ENCODE data around the gene KAT8.
A peak's percentile ranks its signal among the peaks of the same experiment; 100 is the strongest.

Gene KAT8

GRCh38 chr16:31085873-31086628 lies 31.4 kb upstream of the KAT8 start:
- Histone ChIP-seq H3K23ac (ENCODE audit: low read length) (no peak overlapping the region), H3K4ac (ENCODE audit: low read depth, low read length) (no peak overlapping the region), H3K79me2 (ENCODE audit: control insufficient read depth, insufficient read depth, low read length, poor library complexity) (no peaks in the 10 kb centered on the region), H4K91ac (ENCODE audit: low read depth, low read length) (no peak overlapping the region), H3K27me3 (ENCODE audit: insufficient read depth, low read length) (no peaks in the 10 kb centered on the region), H2AFZ (ENCODE audit: insufficient read depth, low read length, poor library complexity) (no peak overlapping the region), H3K36me3 (ENCODE audit: control insufficient read depth in 1 of 2, insufficient read depth in 2 of 2, low read length in 2 of 2) (peaks cover 41 to 65% of the 10 kb centered on the region in 2 experiments), H2BK120ac (ENCODE audit: insufficient read depth, low read length, poor library complexity) (no peak overlapping the region), H2BK12ac (ENCODE audit: low read length) (no peak overlapping the region), H3K27ac (ENCODE audit: low read depth, low read length) (no peak overlapping the region), H3K4me3 (ENCODE audit: low read depth, low read length) (no peak overlapping the region), H4K12ac (ENCODE audit: low read depth, low read length) (no peak overlapping the region), H3K79me1 (ENCODE audit: low read length) (no peaks in the 10 kb centered on the region), H3K18ac (ENCODE audit: low read length) (no peak overlapping the region), H3K4me1 (ENCODE audit: control insufficient read depth in 1 of 2, insufficient read depth in 2 of 2, low read length in 2 of 2) (no peaks in the 10 kb centered on the region), H3K9me3 (ENCODE audit: insufficient read depth, low read depth, low read length) (no peaks in the 10 kb centered on the region), H4K8ac (ENCODE audit: low read depth, low read length) (no peak overlapping the region), H3K9ac (ENCODE audit: low read length) (no peak overlapping the region), H3K14ac (ENCODE audit: low read length) (no peak overlapping the region), H2BK5ac (ENCODE audit: low read depth, low read length, poor library complexity) (no peak overlapping the region), H2AK5ac (ENCODE audit: low read length) (no peak overlapping the region), H3K4me2 (ENCODE audit: low read length) (no peak overlapping the region)
- no peak for DNase-seq
- WGBS (ENCODE audit: extremely low coverage, insufficient coverage, insufficient read length) = no CpG with 5 or more reads among the region's 18 CpGs

GRCh38 chr16:31086629-31086906 lies 30.9 kb upstream of the KAT8 start:
- WGBS (ENCODE audit: extremely low coverage, insufficient coverage, insufficient read length) = no CpG with 5 or more reads among the region's 6 CpGs
- Histone ChIP-seq H2AFZ (ENCODE audit: insufficient read depth, low read length, poor library complexity) (no peak overlapping the region), H4K91ac (ENCODE audit: low read depth, low read length) (no peak overlapping the region), H3K9ac (ENCODE audit: low read length) (no peak overlapping the region), H3K23ac (ENCODE audit: low read length) (no peak overlapping the region), H3K4ac (ENCODE audit: low read depth, low read length) (no peak overlapping the region), H4K8ac (ENCODE audit: low read depth, low read length) (no peak overlapping the region), H3K4me2 (ENCODE audit: low read length) (no peak overlapping the region), H3K79me1 (ENCODE audit: low read length) (no peaks in the 10 kb centered on the region), H2BK12ac (ENCODE audit: low read length) (no peak overlapping the region), H3K36me3 (ENCODE audit: control insufficient read depth in 1 of 2, insufficient read depth in 2 of 2, low read length in 2 of 2) (peaks cover 39 to 64% of the 10 kb centered on the region in 2 experiments), H4K12ac (ENCODE audit: low read depth, low read length) (no peak overlapping the region), H3K79me2 (ENCODE audit: control insufficient read depth, insufficient read depth, low read length, poor library complexity) (no peaks in the 10 kb centered on the region), H3K14ac (ENCODE audit: low read length) (no peak overlapping the region), H2BK5ac (ENCODE audit: low read depth, low read length, poor library complexity) (no peak overlapping the region), H3K4me3 (ENCODE audit: low read depth, low read length) (no peak overlapping the region), H3K9me3 (ENCODE audit: insufficient read depth, low read depth, low read length) (no peaks in the 10 kb centered on the region), H3K27ac (ENCODE audit: low read depth, low read length) (no peak overlapping the region), H3K4me1 (ENCODE audit: control insufficient read depth in 1 of 2, insufficient read depth in 2 of 2, low read length in 2 of 2) (no peaks in the 10 kb centered on the region), H2BK120ac (ENCODE audit: insufficient read depth, low read length, poor library complexity) (no peak overlapping the region), H3K27me3 (ENCODE audit: insufficient read depth, low read length) (no peaks in the 10 kb centered on the region), H2AK5ac (ENCODE audit: low read length) (no peak overlapping the region), H3K18ac (ENCODE audit: low read length) (no peak overlapping the region)
- no peak for DNase-seq

- Histone ChIP-seq H3K9ac (ENCODE audit: low read length) (no peak overlapping the region), H3K4me3 (ENCODE audit: low read depth, low read length) (no peak overlapping the region), H3K4ac (ENCODE audit: low read depth, low read length) (no peak overlapping the region), H4K8ac (ENCODE audit: low read depth, low read length) (no peak overlapping the region), H2BK5ac (ENCODE audit: low read depth, low read length, poor library complexity) (no peak overlapping the region), H3K79me2 (ENCODE audit: control insufficient read depth, insufficient read depth, low read length, poor library complexity) (no peaks in the 10 kb centered on the region), H2BK120ac (ENCODE audit: insufficient read depth, low read length, poor library complexity) (no peak overlapping the region), H3K4me2 (ENCODE audit: low read length) (no peak overlapping the region), H4K91ac (ENCODE audit: low read depth, low read length) (no peak overlapping the region), H2AK5ac (ENCODE audit: low read length) (no peak overlapping the region), H3K23ac (ENCODE audit: low read length) (no peak overlapping the region), H3K4me1 (ENCODE audit: control insufficient read depth in 1 of 2, insufficient read depth in 2 of 2, low read length in 2 of 2) (no peaks in the 10 kb centered on the region), H3K36me3 (ENCODE audit: control insufficient read depth in 1 of 2, insufficient read depth in 2 of 2, low read length in 2 of 2) (peaks cover 37 to 59% of the 10 kb centered on the region in 2 experiments), H3K14ac (ENCODE audit: low read length) (no peak overlapping the region), H4K12ac (ENCODE audit: low read depth, low read length) (peak overlapping the region; percentile 35), H3K79me1 (ENCODE audit: low read length) (no peaks in the 10 kb centered on the region), H3K18ac (ENCODE audit: low read length) (no peak overlapping the region), H2AFZ (ENCODE audit: insufficient read depth, low read length, poor library complexity) (no peak overlapping the region), H2BK12ac (ENCODE audit: low read length) (no peak overlapping the region), H3K27ac (ENCODE audit: low read depth, low read length) (no peak overlapping the region), H3K27me3 (ENCODE audit: insufficient read depth, low read length) (no peaks in the 10 kb centered on the region), H3K9me3 (ENCODE audit: insufficient read depth, low read depth, low read length) (no peaks in the 10 kb centered on the region)
- DNase-seq = no peak
- no CpG with 5 or more reads among the region's 8 CpGs for WGBS (ENCODE audit: extremely low coverage, insufficient coverage, insufficient read length)
Observed at GRCh38 chr16:31087481-31087880, 30.0 kb upstream of the KAT8 start.

- Histone ChIP-seq H2BK120ac (ENCODE audit: insufficient read depth, low read length, poor library complexity) (no peak overlapping the region), H3K4me3 (ENCODE audit: low read depth, low read length) (no peak overlapping the region), H4K12ac (ENCODE audit: low read depth, low read length) (no peak overlapping the region), H3K36me3 (ENCODE audit: control insufficient read depth in 1 of 2, insufficient read depth in 2 of 2, low read length in 2 of 2) (peaks cover 39 to 54% of the 10 kb centered on the region in 2 experiments), H4K8ac (ENCODE audit: low read depth, low read length) (no peak overlapping the region), H4K91ac (ENCODE audit: low read depth, low read length) (no peak overlapping the region), H2BK5ac (ENCODE audit: low read depth, low read length, poor library complexity) (no peak overlapping the region), H3K4me1 (ENCODE audit: control insufficient read depth in 1 of 2, insufficient read depth in 2 of 2, low read length in 2 of 2) (no peaks in the 10 kb centered on the region), H3K23ac (ENCODE audit: low read length) (no peak overlapping the region), H3K27ac (ENCODE audit: low read depth, low read length) (no peak overlapping the region), H3K79me1 (ENCODE audit: low read length) (no peaks in the 10 kb centered on the region), H3K18ac (ENCODE audit: low read length) (no peak overlapping the region), H2AK5ac (ENCODE audit: low read length) (no peak overlapping the region), H3K9ac (ENCODE audit: low read length) (no peak overlapping the region), H3K79me2 (ENCODE audit: control insufficient read depth, insufficient read depth, low read length, poor library complexity) (no peaks in the 10 kb centered on the region), H3K4ac (ENCODE audit: low read depth, low read length) (no peak overlapping the region), H3K4me2 (ENCODE audit: low read length) (no peak overlapping the region), H2BK12ac (ENCODE audit: low read length) (no peak overlapping the region), H3K27me3 (ENCODE audit: insufficient read depth, low read length) (no peaks in the 10 kb centered on the region), H3K9me3 (ENCODE audit: insufficient read depth, low read depth, low read length) (no peaks in the 10 kb centered on the region), H2AFZ (ENCODE audit: insufficient read depth, low read length, poor library complexity) (no peak overlapping the region), H3K14ac (ENCODE audit: low read length) (no peak overlapping the region)
- no peak for DNase-seq
- WGBS (ENCODE audit: extremely low coverage, insufficient coverage, insufficient read length) = no CpG with 5 or more reads among the region's 5 CpGs
Observed at GRCh38 chr16:31087971-31088370, 29.5 kb upstream of the KAT8 start.
